Activated naive CD4-positive, alpha-beta T cell treated with anti-CD3 and anti-CD28 coated beads for 36 hours (primary cell): ENCODE data around the gene EHMT1. TPM values are rescaled to one million over a fixed set of nuclear protein-coding genes. Genes with fewer than 3 reads are reported as not detected.
"Not testable (repeated sequence)": the region's sequence is repeated elsewhere in the genome, so short reads cannot be mapped to it uniquely, and the experiment has no call there.

Experiments
- CTCF ChIA-PET: fragments of 350-600 bp; sonication (Branson Sonifier 250); formaldehyde crosslinking; loops from one replicate; lab custom pipeline; 2021; ENCODE audit warnings: antibody characterized with exemption; lab: Charles Lee
- DNase-seq: peaks from one replicate; pipeline ENCODE4 v3.0.0-alpha.2; 2020
- H3K27ac Mint-ChIP-seq: one replicate; pipeline ENCODE4 v1.8.0; 2021; ENCODE audit warnings: mild to moderate bottlenecking, mixed read lengths
- H3K27me3 Mint-ChIP-seq: one replicate; pipeline ENCODE4 v1.8.0; 2021; ENCODE audit warnings: low read depth, mixed read lengths
- H3K36me3 Mint-ChIP-seq: one replicate; pipeline ENCODE4 v1.8.0; 2021; ENCODE audit warnings: low read depth, mixed read lengths
- H3K4me1 Mint-ChIP-seq: one replicate; pipeline ENCODE4 v1.8.0; 2021; ENCODE audit warnings: low read depth, mixed read lengths
- H3K4me3 Mint-ChIP-seq: one replicate; pipeline ENCODE4 v1.8.0; 2021; ENCODE audit warnings: mild to moderate bottlenecking, moderate library complexity, mixed read lengths
- H3K9me3 Mint-ChIP-seq: one replicate; pipeline ENCODE4 v1.8.0; 2021; ENCODE audit warnings: mixed read lengths
- intact Hi-C: fragments of 100-400 bp; cut with micrococcal nuclease; formaldehyde crosslinking; loops from one replicate; pipeline ENCODE4 v1.15.1; 2023
- total RNA-seq, 2 experiments: library from RNA; stranded (reverse); gene quantifications; one replicate each; pipeline ENCODE4 v1.2.3, GENCODE V29; 2021

The EHMT1 gene
- total RNA-seq, 2 experiments from 2014 or later: 57.9 to 59.0 TPM

DNA sequence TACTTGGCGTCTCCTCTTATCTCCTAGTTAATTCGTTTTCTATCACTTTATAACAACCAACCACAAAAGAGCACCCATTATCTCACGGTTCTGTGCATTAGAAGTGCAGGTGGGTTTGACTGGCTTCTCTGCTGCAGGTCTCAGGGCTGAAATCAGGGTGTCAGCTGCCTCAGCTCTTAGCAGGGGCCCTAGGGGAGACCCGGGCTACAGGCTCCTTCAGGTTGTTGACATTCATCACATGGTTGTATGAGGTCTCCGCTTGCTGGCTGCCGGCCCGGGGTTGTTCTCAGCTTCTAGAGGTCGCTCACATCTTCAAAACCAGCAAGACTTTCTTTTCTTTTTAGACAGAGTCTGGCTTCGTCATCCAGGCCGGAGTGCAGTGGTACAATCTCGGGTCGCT is 25.6 kb upstream of the EHMT1 start:
- Mint-ChIP-seq H3K27ac (no peak overlapping the region), H3K4me1 (peaks cover 14% of the 10 kb centered on the region), H3K9me3 (no peaks in the 10 kb centered on the region), H3K36me3 (peaks cover 5% of the 10 kb centered on the region), H3K27me3 (no peaks in the 10 kb centered on the region), H3K4me3 (no peak overlapping the region)
- intact Hi-C loops: no loop called here
- CTCF ChIA-PET: no interaction called here
- DNase-seq: no peak

DNA sequence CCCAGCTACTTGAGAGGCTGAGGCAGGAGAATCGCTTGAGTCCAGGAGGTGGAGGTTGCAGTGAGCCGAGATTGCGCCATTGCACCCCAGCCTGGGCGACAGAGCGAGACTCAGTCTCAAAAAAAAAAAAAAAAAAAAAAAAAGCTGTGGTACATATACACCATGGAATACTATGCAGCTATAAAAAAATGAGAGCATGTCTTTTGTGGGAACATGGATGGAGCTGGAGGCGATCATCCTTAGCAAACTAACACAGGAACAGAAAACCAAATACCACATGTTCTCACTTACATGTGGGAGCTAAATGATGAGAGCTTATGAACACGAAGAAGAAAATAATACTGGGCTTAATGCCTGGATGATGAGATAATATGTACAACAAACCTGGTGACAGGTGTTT is 22.2 kb upstream of the EHMT1 start:
- H3K9me3 Mint-ChIP-seq, DNase-seq, H3K4me3 Mint-ChIP-seq, H3K27me3 Mint-ChIP-seq, CTCF ChIA-PET, H3K27ac Mint-ChIP-seq, intact Hi-C loops, H3K36me3 Mint-ChIP-seq, H3K4me1 Mint-ChIP-seq: not testable (repeated sequence)

- H3K27me3 Mint-ChIP-seq: no peaks in the 10 kb centered on the region
- intact Hi-C loops: no loop called here
- no peak overlapping the region for H3K27ac Mint-ChIP-seq
- no peaks in the 10 kb centered on the region for H3K36me3 Mint-ChIP-seq
- H3K9me3 Mint-ChIP-seq: no peaks in the 10 kb centered on the region
- H3K4me1 Mint-ChIP-seq: no peaks in the 10 kb centered on the region
- H3K4me3 Mint-ChIP-seq: no peak overlapping the region
- no peak for DNase-seq
- CTCF ChIA-PET: no interaction called here
These were observed 19.9 kb upstream of the EHMT1 start for GRCh38 chr9:137598943-137599342.

DNA sequence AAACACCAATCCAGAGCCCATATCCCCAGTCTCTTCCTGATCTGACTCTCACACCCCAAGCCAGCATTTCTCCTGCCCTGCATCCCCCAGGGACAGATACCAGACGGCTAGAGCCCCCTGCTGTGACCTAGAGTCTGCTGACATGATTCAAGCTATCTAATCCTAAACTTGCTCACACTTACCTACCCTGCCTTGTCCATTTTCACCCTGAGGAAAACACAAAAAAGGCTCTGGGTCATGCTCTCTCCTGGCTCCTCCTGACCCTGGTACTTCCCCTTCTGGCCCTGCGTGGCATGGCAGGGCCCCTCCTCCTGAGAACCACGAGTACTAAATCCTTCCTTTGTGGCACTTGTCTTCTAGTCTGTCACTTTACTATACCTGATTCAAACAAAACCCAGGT is 16.1 kb upstream of the EHMT1 start:
- DNase-seq: no peak
- CTCF ChIA-PET: no interaction called here
- no peak overlapping the region for H3K27ac Mint-ChIP-seq
- intact Hi-C loops: no loop called here
- no peaks in the 10 kb centered on the region for H3K27me3 Mint-ChIP-seq
- H3K4me1 Mint-ChIP-seq: peaks cover 12% of the 10 kb centered on the region
- no peaks in the 10 kb centered on the region for H3K9me3 Mint-ChIP-seq
- H3K4me3 Mint-ChIP-seq: no peak overlapping the region
- H3K36me3 Mint-ChIP-seq: no peaks in the 10 kb centered on the region

GRCh38 chr9:137603879-137604278 is 14.9 kb upstream of the EHMT1 start:
- intact Hi-C loops: no loop called here
- peak overlapping the region; percentile 47 for H3K4me3 Mint-ChIP-seq
- H3K27ac Mint-ChIP-seq: no peak overlapping the region
- H3K36me3 Mint-ChIP-seq: no peaks in the 10 kb centered on the region
- DNase-seq: no peak
- H3K27me3 Mint-ChIP-seq: no peaks in the 10 kb centered on the region
- CTCF ChIA-PET: no interaction called here
- peaks cover 13% of the 10 kb centered on the region for H3K4me1 Mint-ChIP-seq
- H3K9me3 Mint-ChIP-seq: no peaks in the 10 kb centered on the region

DNA sequence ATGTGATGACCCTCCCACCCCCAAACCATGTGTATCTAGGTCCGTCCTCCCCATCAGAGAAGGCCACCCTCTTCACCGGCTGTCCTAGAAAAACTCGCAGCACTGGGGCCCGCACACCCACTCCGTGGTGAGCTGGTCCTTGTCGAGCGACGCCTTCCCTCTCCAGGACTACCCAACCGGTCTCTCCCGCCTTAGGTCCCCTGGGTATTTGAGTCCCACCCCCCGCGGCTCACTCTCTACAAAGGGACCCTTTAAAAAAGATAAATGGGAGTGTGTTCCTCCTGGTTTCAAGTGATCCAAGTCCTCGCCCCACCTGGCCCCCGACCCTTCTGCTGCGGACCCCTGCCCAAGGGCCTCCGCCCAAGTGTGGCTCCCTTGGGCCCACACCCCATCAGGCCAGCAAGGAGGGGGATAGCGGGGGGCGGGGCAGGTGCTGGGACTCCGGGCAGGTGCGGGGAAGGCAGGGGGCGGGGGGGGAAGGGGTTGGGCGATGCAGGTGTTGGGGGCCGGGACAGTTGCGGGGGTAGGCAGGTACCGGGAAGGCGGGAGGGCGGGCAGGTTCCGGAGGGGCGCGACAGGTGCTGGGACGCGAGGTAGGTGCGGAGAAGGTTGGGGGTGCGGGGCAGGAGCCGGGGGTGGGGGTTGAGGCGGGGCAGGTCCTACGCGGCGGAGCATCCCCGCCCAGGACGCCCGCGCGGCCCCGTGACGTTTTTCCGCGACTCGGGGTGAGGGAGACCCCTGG is 14.3 kb upstream of the EHMT1 start:
- H3K4me3 Mint-ChIP-seq: peak overlapping the region; percentile 47
- intact Hi-C loops: loop anchor here (1.0 kb wide), 5 partner anchors 14 to 150 kb away; partner anchors contain the start of genes MRPL41 and ZMYND19

GRCh38 chr9:137605121-137606004 is 13.4 kb upstream of the EHMT1 start, which contains the start of gene ARRDC1:
Gene ARRDC1 (plus strand): TSS chr9:137605686. CDS start chr9:137605718, 32 bp downstream.
- H3K4me3 Mint-ChIP-seq: peak within 1 kb of the TSS; percentile 75
- no peaks in the 10 kb centered on the region for H3K27me3 Mint-ChIP-seq
- H3K36me3 Mint-ChIP-seq: no peaks in the 10 kb centered on the region
- no peaks in the 10 kb centered on the region for H3K9me3 Mint-ChIP-seq
- H3K4me1 Mint-ChIP-seq: peaks cover 13% of the 10 kb centered on the region
- intact Hi-C loops: loop anchor here (1.0 kb wide), 5 partner anchors 13 to 151 kb away; partner anchors contain the start of genes MRPL41 and ZMYND19
- H3K27ac Mint-ChIP-seq: no peak within 1 kb of the TSS
- CTCF ChIA-PET: no interaction called here
- peak; percentile 93 for DNase-seq

More for the DNA sequence above, 14.3 kb upstream of the EHMT1 start:
- Mint-ChIP-seq H3K36me3 (no peaks in the 10 kb centered on the region), H3K27ac (no peak overlapping the region), H3K27me3 (no peaks in the 10 kb centered on the region), H3K4me1 (peaks cover 13% of the 10 kb centered on the region), H3K9me3 (no peaks in the 10 kb centered on the region)
- CTCF ChIA-PET: no interaction called here
- DNase-seq: no peak

GRCh38 chr9:137606005-137606621 is 12.7 kb upstream of the EHMT1 start:
- peak; percentile 15 for DNase-seq
- H3K36me3 Mint-ChIP-seq: no peaks in the 10 kb centered on the region
- intact Hi-C loops: no loop called here
- peaks cover 13% of the 10 kb centered on the region for H3K4me1 Mint-ChIP-seq
- H3K9me3 Mint-ChIP-seq: no peaks in the 10 kb centered on the region
- CTCF ChIA-PET: no interaction called here
- no peaks in the 10 kb centered on the region for H3K27me3 Mint-ChIP-seq
- peak overlapping the region; percentile 75 for H3K4me3 Mint-ChIP-seq
- H3K27ac Mint-ChIP-seq: no peak overlapping the region

DNA sequence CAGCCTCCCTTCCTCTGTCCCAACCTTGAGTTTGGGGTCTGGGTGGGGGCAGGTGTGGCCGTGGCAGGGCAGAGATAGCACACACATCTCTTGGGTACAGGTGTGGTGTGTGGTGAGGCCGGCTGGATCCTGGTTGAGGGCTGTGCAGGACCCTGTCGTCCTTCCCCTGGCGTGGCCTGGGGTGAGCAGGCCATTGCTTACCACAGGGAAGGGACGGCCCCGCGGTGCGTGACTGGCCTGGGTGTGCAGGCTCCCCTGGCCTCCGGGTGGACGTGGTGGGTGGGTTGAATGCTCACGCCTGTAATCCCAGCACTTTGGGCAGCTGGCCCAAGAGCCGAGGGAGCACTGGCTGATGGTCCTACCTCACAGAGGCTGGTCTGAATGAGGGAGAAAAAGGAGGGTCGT is 12.1 kb upstream of the EHMT1 start:
- no peaks in the 10 kb centered on the region for H3K27me3 Mint-ChIP-seq
- H3K4me3 Mint-ChIP-seq: peak overlapping the region; percentile 75
- no peak overlapping the region for H3K27ac Mint-ChIP-seq
- H3K36me3 Mint-ChIP-seq: no peaks in the 10 kb centered on the region
- CTCF ChIA-PET: no interaction called here
- H3K4me1 Mint-ChIP-seq: peaks cover 20% of the 10 kb centered on the region
- DNase-seq: no peak
- no peaks in the 10 kb centered on the region for H3K9me3 Mint-ChIP-seq
- intact Hi-C loops: no loop called here

DNA sequence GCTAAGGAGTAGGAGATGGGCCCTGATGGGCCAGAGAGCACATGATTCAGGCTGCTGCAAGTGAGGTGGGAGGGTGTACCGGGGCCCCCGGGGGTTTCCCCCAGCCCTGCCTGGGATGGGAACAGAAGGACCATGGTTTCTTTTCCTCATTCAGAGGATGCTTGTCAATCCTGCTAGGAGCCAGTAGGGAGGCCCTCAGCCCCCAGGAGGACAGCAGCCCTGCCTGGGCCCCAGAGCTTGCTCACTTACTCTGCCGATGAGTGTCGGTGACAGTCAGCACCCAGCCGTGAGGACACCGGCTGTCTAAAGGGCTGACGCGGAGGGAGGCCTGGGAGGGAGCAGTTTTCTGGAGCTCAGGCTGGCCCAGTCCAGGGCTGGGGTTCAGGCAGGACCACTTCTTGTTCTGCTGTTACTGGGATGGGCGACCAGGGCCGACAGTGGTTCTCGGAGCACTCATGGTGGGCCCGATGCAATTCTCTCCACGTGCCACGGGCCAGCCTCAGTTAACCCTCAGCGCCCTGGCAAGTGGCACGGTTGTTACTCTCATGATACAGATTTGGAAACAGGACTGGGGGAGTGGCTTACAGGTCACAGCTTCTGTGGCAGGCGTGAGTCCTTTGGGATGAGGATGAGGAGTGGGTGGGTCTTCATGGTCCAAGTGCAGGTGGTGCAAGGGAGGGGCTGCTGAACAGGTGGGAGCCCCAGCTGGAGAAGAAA is 11.5 kb upstream of the EHMT1 start:
- Mint-ChIP-seq H3K4me3 (peak overlapping the region; percentile 75), H3K27me3 (no peaks in the 10 kb centered on the region), H3K4me1 (peaks cover 23% of the 10 kb centered on the region), H3K36me3 (no peaks in the 10 kb centered on the region), H3K27ac (no peak overlapping the region), H3K9me3 (no peaks in the 10 kb centered on the region)
- DNase-seq: peak; percentile 14
- CTCF ChIA-PET: no interaction called here
- intact Hi-C loops: no loop called here

DNA sequence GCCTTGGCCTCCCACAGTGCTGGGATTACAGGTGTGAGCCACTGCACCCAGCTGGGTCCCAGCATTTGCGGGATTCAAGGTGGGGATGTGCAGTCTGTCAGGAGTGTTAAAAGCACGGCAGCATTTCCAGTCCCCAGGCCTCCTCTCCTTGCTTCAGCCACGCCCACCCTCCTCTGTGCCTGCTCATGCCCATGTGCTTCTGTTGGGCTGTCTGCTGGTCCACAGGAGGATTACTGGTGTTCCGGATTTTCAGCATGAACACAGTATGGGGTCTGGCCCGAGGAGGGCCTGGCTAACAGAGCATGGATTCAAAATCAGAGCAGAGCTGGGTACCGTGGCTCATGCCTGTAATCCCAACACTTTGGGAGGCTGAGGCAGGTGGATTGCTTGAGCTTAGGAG is 7.9 kb upstream of the EHMT1 start:
- Mint-ChIP-seq H3K27me3 (no peaks in the 10 kb centered on the region), H3K4me3 (no peak overlapping the region), H3K36me3 (peaks cover 5% of the 10 kb centered on the region), H3K9me3 (no peaks in the 10 kb centered on the region), H3K27ac (peak overlapping the region; percentile 28), H3K4me1 (peaks cover 25% of the 10 kb centered on the region)
- DNase-seq: no peak
- intact Hi-C loops: no loop called here
- CTCF ChIA-PET: no interaction called here
